ENCODE results near the gene ATP13A3.

GRCh38 chr3:194368918-194369317 is 117.9 kb downstream of the ATP13A3 start:
- TF ChIP-seq CTCF (IDR thresholded peaks at IDR 0.05; ENCODE audit: low read depth, low read length, missing input control): no peak
- TF ChIP-seq RXRA (IDR thresholded peaks at IDR 0.05): no peak
